Vagina (tissue), 2 donors: ENCODE results near the gene IFT81. TPM values are rescaled to one million over a fixed set of nuclear protein-coding genes. Genes with fewer than 3 reads are reported as not detected.

Source experiments
- DNase-seq, 2 donors: peaks; one replicate each; pipeline ENCODE4 v3.0.0-alpha.2; 2017; ENCODE audit errors: extremely low spot score in 2 of 2
- H3K27ac ChIP-seq: fragments of 200-600 bp; sonication (generic); one replicate; pipeline ENCODE4 v1.5.1; 2019
- H3K27me3 ChIP-seq: fragments of 200-600 bp; sonication (generic); one replicate; pipeline ENCODE4 v1.5.1; 2019
- H3K36me3 ChIP-seq, 2 donors: fragments of 200-600 bp; sonication (generic); one replicate each; pipeline ENCODE4 v1.5.1; 2017 to 2019
- H3K4me1 ChIP-seq: fragments of 200-600 bp; sonication (generic); one replicate; pipeline ENCODE4 v1.5.1; 2019
- H3K4me3 ChIP-seq, 2 donors: fragments of 200-600 bp; sonication (generic); 1 replicate in 1 of 2; 2 replicates in 1 of 2; pipeline ENCODE4 v1.5.1; 2016 to 2019
- H3K9me3 ChIP-seq: fragments of 200-600 bp; sonication (generic); one replicate; pipeline ENCODE4 v1.5.1; 2019
- CTCF ChIP-seq, 3 experiments: fragments of 450-650 bp in 2 of 3; fragments of 200-600 bp in 1 of 3; sonication (generic) in 1 of 3; IDR thresholded peaks; one replicate each; pipeline ENCODE4 v1.5.1; 2017 to 2019; ENCODE audit warnings: antibody characterized with exemption in 3 of 3, mild to moderate bottlenecking in 2 of 3, moderate library complexity in 2 of 3
- POLR2A ChIP-seq, 2 donors: fragments of 450-650 bp; IDR thresholded peaks; one replicate each; pipeline ENCODE4 v1.6.1; 2017; ENCODE audit warnings: antibody characterized with exemption in 2 of 2, mild to moderate bottlenecking in 2 of 2, moderate library complexity in 2 of 2
- POLR2AphosphoS5 ChIP-seq, 2 donors: sonication (generic); formaldehyde crosslinking; IDR thresholded peaks; one replicate each; pipeline ENCODE4 v1.9.0; 2017; ENCODE audit warnings: antibody characterized with exemption in 2 of 2, mild to moderate bottlenecking in 2 of 2, low read depth in 1 of 2; ENCODE audit not compliant: insufficient read depth in 1 of 2
- intact Hi-C: fragments of 100-400 bp; cut with DNase I; formaldehyde crosslinking; loops from one replicate; pipeline ENCODE4 v1.15.1; 2023
- total RNA-seq: library from RNA; depleted of rRNA; stranded (reverse); fragments of >200 nt; gene quantifications from one replicate; pipeline ENCODE4 v1.2.3, GENCODE V29; 2016

IFT81 gene
- total RNA-seq, 1 donor from 2014 or later = 18.2 TPM

GRCh38 chr12:110108309-110109036 is 15.7 kb upstream of the IFT81 start:
- H3K4me1 ChIP-seq = peaks cover 59% of the 10 kb centered on the region
- no peak for DNase-seq
- H3K4me3 ChIP-seq = no peak overlapping the region
- H3K27me3 ChIP-seq = no peaks in the 10 kb centered on the region
- H3K27ac ChIP-seq = peak overlapping the region; percentile 80
- H3K9me3 ChIP-seq = no peaks in the 10 kb centered on the region
- TF ChIP-seq POLR2AphosphoS5 (IDR thresholded peaks at IDR 0.05; ENCODE audit: insufficient read depth in 1 of 2, low read depth in 1 of 2) (no peak), POLR2A (IDR thresholded peaks at IDR 0.05) (no peak), CTCF (IDR thresholded peaks at IDR 0.05) (no peak)
- intact Hi-C loops = loop anchor here (5.0 kb wide), 2 partner anchors 114 to 174 kb away; partner anchors contain the start of gene ATP2A2
- no peaks in the 10 kb centered on the region for H3K36me3 ChIP-seq

GRCh38 chr12:110109037-110109836 is 14.9 kb upstream of the IFT81 start:
- Histone ChIP-seq H3K9me3 (no peaks in the 10 kb centered on the region), H3K36me3 (no peaks in the 10 kb centered on the region), H3K27me3 (no peaks in the 10 kb centered on the region), H3K4me3 (peak overlapping the region in 1 of 2 donors; percentile 16), H3K27ac (peak overlapping the region; percentile 88), H3K4me1 (peaks cover 59% of the 10 kb centered on the region)
- peak; percentile 81 to 86 for TF ChIP-seq POLR2AphosphoS5 (IDR thresholded peaks at IDR 0.05; ENCODE audit: insufficient read depth in 1 of 2, low read depth in 1 of 2)
- TF ChIP-seq CTCF (IDR thresholded peaks at IDR 0.05) = peak in 1 of 3 experiments; percentile 71
- peak in 1 of 2 donors; percentile 28 for TF ChIP-seq POLR2A (IDR thresholded peaks at IDR 0.05)
- intact Hi-C loops = loop anchor here (5.0 kb wide), 2 partner anchors 113 to 173 kb away; partner anchors contain the start of gene ATP2A2
- peak in 1 of 2 donors; percentile 99 for DNase-seq

- no peaks in the 10 kb centered on the region for H3K27me3 ChIP-seq
- intact Hi-C loops = loop anchor here (2.0 to 5.0 kb wide), 3 partner anchors 15 to 172 kb away; partner anchors contain the start of genes ATP2A2 and IFT81
- H3K4me3 ChIP-seq = peak overlapping the region in 1 of 2 donors; percentile 16
- peaks cover 58% of the 10 kb centered on the region for H3K4me1 ChIP-seq
- no peaks in the 10 kb centered on the region for H3K9me3 ChIP-seq
- TF ChIP-seq CTCF (IDR thresholded peaks at IDR 0.05) (no peak), POLR2AphosphoS5 (IDR thresholded peaks at IDR 0.05; ENCODE audit: insufficient read depth in 1 of 2, low read depth in 1 of 2) (no peak), POLR2A (IDR thresholded peaks at IDR 0.05) (no peak)
- H3K36me3 ChIP-seq = no peaks in the 10 kb centered on the region
- DNase-seq = no peak
- peak overlapping the region; percentile 88 for H3K27ac ChIP-seq
Observed at GRCh38 chr12:110109837-110110535, 14.2 kb upstream of the IFT81 start.

GRCh38 chr12:110111476-110112334 is 12.5 kb upstream of the IFT81 start:
- H3K9me3 ChIP-seq = no peaks in the 10 kb centered on the region
- no peak overlapping the region for H3K4me3 ChIP-seq
- H3K4me1 ChIP-seq = peaks cover 50% of the 10 kb centered on the region
- H3K36me3 ChIP-seq = no peaks in the 10 kb centered on the region
- intact Hi-C loops = loop anchor here (2.0 kb wide), 1 partner anchor 13 kb away; the partner anchor contains the start of gene IFT81
- no peaks in the 10 kb centered on the region for H3K27me3 ChIP-seq
- no peak for DNase-seq
- TF ChIP-seq POLR2AphosphoS5 (IDR thresholded peaks at IDR 0.05; ENCODE audit: insufficient read depth in 1 of 2, low read depth in 1 of 2) (peak in 1 of 2 donors; percentile 15), CTCF (IDR thresholded peaks at IDR 0.05) (no peak), POLR2A (IDR thresholded peaks at IDR 0.05) (no peak)
- peak overlapping the region; percentile 88 for H3K27ac ChIP-seq
